HG03095 (cell line): ENCODE results near the gene DLG1.

ENCODE experiments used
- ATAC-seq: cut with Tn5 transposase; IDR thresholded peaks from one replicate; pipeline ENCODE4 v1.9.1; 2021; ENCODE audit warnings: moderate library complexity; ENCODE audit not compliant: unreplicated experiment

DLG1 gene

GRCh38 chr3:197253238-197253947 lies 45.0 kb downstream of the DLG1 start:
- ATAC-seq: no peak

- no peak for ATAC-seq
These were observed 48.9 kb downstream of the DLG1 start for GRCh38 chr3:197249542-197249941.

- ATAC-seq: no peak
These were observed 50.1 kb downstream of the DLG1 start for GRCh38 chr3:197248341-197248740.

- ATAC-seq: no peak
These were observed 53.7 kb downstream of the DLG1 start for GRCh38 chr3:197244751-197245150.

- no peak for ATAC-seq
These were observed 55.5 kb downstream of the DLG1 start for GRCh38 chr3:197242784-197243432.

- no peak for ATAC-seq
These were observed 57.2 kb downstream of the DLG1 start for GRCh38 chr3:197241173-197241572.

GRCh38 chr3:197239857-197240256 lies 58.6 kb downstream of the DLG1 start:
- ATAC-seq: no peak

- no peak for ATAC-seq
These were observed 59.6 kb downstream of the DLG1 start for GRCh38 chr3:197238842-197239241.

GRCh38 chr3:197237897-197238296 lies 60.5 kb downstream of the DLG1 start:
- ATAC-seq: no peak

GRCh38 chr3:197236362-197236761 lies 62.0 kb downstream of the DLG1 start:
- ATAC-seq: no peak

GRCh38 chr3:197234947-197235914 lies 63.2 kb downstream of the DLG1 start:
- ATAC-seq: no peak

GRCh38 chr3:197231321-197231720 lies 67.1 kb downstream of the DLG1 start:
- ATAC-seq: no peak

GRCh38 chr3:197229836-197230235 lies 68.6 kb downstream of the DLG1 start:
- ATAC-seq: no peak

GRCh38 chr3:197229178-197229577 lies 69.2 kb downstream of the DLG1 start:
- ATAC-seq: no peak

GRCh38 chr3:197227780-197228574 lies 70.4 kb downstream of the DLG1 start:
- no peak for ATAC-seq

- no peak for ATAC-seq
These were observed 72.2 kb downstream of the DLG1 start for GRCh38 chr3:197226179-197226578.

- ATAC-seq: no peak
These were observed 72.8 kb downstream of the DLG1 start for GRCh38 chr3:197225579-197225978.

GRCh38 chr3:197224034-197224444 lies 74.4 kb downstream of the DLG1 start:
- no peak for ATAC-seq

- ATAC-seq: no peak
These were observed 75.5 kb downstream of the DLG1 start for GRCh38 chr3:197222937-197223370.

- ATAC-seq: no peak
These were observed 78.8 kb downstream of the DLG1 start for GRCh38 chr3:197219619-197220018.

- ATAC-seq: no peak
These were observed 80.2 kb downstream of the DLG1 start for GRCh38 chr3:197218210-197218609.
